Raji (cell line): Measurements from ENCODE around the gene CDKN2D.

Source experiments
- POLR2A ChIP-seq: IDR thresholded peaks from 2 replicates; pipeline ENCODE4 v1.6.1; 2011; ENCODE audit warnings: low read depth, low read length, control low read depth; ENCODE audit not compliant: insufficient read depth

The CDKN2D gene

DNA sequence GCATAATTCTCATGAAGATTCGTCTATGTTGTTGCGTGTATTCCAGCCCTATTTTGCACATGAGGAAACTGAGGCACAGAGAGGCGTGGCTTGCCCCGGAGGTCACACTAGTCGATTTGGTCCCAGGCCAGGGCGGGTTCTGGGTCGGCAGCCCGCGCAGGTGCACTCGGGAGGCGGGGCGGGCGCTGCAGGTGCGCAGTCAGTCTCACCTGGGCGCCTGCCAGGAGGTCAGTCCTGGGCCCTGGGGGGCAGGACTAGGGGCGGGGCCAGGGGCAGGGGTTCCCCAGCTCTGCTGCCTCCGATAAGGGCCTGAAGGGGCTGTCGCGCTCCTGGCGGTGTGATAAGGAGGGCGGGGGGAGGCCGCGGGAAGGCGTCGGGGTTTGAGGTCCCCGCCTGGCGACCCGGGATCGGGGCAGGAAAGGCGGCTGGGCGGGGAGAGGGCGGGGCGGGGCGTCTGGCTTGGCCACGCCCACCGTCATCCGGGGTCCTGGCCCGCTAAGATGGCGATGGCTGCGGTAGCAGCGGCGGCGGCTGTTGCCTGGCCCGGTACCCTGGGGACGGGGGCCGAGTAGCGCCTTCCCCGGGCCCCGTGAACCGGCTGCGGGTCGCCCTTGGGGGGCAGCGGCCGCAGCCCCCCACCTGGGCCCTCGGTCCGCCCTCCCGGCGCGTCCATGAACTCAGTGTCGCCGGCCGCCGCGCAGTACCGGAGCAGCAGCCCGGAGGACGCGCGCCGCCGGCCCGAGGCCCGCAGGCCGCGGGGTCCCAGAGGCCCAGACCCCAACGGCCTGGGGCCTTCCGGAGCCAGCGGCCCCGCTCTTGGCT lies 25.1 kb downstream of the CDKN2D start, which contains the start of gene ATG4D:
ATG4D (plus strand) TSS at position 485 of the 822 bp plus-strand sequence; CDS start at position 672, 187 bp downstream.
- peak; percentile 71 for TF ChIP-seq POLR2A

DNA sequence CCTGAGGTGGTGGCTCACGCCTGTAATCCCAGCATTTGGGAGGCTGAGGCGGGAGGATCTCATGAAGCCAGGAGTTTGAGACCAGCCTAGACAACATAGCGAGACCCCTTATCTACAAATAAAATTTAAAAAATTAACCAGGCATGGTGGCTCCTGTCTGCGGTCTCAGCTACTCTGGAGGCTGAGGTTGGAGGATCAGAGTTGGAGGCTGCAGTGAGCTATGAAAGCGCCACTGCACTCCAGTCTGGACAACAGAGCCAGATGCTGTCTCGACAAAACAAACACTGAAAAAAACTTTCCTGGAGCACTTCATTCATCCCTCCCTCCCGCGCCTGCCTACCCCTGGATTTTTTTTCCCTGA lies 25.7 kb downstream of the CDKN2D start:
- no peak for TF ChIP-seq POLR2A

DNA sequence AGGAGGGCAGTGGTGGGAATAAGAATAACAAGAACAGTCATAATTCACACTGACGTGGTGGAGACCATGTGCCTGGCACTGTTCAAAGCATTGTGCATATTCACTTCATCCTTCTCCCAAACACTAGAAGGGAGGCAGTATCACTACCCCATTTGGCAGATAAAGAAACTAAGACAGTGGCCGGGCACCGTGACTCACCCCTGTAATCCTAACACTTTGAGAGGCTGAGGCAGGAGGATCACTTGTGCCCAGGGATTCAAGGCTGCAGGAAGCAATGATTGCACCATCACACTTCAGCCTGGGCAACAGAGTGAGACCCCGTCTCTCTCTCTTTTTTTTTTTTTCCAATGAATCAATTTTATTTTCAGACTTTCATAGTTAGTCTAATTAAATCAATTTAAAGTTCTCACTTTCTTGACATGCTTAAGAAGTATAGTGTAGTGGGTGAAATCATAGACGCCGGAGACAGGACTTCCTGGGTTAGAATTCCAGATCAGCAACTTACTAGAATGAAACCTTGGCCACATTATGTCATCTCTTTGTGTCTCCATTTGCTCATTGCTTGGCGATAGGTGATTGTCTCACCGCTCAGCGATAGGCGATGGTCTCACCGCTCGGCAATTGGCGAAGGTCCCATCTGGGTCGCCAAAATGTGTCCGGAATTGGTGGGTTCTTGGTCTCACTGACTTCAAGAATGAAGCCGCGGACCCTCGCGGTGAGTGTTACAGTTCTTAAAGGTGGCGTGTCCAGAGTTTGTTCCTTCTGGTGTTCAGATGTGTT lies 30.4 kb downstream of the CDKN2D start:
- TF ChIP-seq POLR2A: no peak

DNA sequence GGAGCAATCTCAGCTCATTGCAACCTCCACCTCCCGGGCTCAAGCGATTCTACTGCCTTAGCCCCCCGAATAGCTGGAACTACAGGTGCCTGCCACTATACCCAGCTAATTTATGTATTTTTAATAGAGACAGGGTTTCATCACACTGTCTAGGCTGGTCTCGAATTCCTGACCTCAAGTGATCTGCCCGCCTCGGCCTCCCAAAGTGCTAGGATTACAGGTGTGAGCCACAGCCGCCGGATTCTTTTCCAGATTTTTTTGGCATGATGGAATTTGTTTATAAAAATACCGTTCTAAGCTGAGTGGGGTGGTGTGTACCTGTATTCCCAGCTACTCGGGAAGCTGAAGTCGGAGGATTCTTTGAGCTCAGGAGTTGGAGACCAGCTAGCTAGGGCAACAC lies 31.1 kb downstream of the CDKN2D start:
- TF ChIP-seq POLR2A: no peak

DNA sequence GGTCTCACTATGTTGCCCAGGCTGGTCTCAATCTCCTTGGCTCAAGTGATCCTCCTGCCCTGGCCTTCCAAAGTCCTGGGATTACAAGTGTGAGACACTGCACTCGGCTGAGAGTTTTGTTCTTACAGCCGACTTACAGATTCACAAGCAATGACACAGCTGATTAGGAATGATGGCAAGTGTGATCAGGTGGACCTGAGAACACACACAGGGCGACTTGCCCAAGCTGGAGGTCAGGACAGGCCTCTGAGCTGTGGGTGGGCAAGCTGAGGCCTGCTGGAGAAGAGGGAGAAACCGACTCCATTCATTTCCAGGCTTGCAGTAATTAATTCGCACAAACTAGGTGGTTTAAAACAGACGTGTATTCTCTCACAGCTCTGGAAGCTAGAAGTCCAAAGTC lies 33.2 kb downstream of the CDKN2D start:
- TF ChIP-seq POLR2A: no peak

DNA sequence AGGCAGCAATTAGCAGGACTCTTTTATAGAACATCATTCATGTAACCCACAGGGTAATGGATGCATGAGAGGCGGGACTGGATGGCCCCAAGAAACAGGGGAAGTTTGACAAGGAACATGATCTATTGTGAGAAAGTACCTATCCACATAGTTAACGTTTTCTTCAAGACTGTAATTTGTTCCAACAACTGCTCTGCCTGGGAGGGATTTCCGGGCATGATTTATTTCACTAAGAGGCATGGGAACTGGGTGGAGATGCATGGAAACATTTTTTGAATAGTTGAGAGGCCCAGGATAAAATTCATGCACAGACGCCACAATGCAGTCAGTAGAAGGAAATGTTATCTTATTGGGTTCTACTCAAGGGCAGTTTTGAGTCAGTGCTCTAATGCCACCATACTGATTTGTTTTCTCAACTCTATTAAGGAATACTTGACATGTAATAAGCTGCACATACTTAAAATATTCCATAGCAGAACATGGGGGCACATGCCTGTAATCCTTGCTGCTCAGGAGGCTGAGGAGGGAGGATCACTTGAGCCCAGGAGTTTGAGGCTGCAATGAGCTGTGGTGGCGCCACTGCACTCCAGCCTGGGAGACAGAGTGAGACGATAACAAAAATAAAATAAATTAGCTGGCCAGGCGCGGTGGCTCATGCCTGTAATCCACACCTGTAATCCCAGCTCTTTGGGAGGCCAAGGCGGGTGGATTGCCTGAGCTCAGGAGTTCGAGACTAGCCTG lies 35.0 kb downstream of the CDKN2D start:
- TF ChIP-seq POLR2A: no peak

DNA sequence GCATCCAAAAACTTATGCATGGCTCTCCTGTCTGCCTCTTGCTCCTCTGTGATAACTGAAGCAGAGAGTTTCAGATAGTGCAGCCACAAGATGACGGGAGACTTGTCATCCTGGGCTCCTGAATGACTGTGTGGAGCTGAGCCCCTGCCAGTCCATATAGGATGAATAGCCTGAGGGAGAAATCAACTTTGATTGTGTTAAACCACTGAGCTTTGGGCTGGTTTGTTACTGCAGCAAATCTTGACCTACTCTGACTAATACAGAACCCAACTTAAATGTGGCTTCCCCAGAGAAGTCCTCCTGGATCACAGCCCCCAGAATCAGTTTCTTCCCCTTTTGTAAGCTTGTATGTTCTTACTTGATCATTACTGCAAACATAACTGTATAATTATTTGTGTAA lies 36.3 kb downstream of the CDKN2D start:
- TF ChIP-seq POLR2A: no peak

DNA sequence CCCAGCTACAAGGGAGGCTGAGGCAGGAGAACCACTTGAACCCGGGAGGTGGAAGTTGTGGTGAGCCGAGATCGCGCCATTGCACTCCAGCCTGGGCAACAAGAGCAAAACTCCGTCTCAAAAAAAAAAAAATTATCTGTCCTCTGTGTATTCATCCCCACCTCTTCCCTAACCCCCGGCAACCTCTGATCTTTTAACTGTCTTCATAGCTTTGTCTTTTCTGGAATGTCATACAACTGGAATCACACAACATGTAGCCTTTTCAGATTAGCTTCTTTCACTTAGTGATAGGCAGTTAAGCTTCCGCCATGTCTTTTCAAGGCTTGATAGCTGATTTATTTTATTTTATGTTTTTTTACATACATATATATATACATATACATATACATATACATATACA lies 43.1 kb downstream of the CDKN2D start:
- TF ChIP-seq POLR2A: no peak

DNA sequence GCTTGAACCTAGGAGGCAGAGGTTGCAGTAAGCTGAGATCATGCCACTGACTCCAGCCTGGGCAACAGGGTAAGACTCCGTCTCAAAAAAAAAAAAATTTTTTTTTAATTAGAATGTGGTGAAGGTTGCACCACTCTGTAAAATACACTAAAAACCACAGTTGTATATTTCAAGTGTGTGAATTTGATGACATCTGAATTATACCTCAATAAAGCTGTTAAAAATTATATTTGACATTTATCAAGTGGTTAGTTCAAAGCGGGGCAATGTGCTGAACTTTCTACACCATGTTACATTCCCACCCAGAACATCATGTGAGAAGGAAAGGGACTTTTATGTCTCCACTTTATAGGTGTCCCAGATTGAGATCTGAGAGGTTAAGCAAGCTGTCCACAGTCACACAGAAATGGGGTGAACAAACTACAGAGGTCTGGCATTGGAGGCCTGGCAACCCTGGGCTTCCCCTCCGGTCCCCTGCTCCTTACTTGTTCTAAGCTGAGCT lies 45.6 kb downstream of the CDKN2D start:
- no peak for TF ChIP-seq POLR2A

DNA sequence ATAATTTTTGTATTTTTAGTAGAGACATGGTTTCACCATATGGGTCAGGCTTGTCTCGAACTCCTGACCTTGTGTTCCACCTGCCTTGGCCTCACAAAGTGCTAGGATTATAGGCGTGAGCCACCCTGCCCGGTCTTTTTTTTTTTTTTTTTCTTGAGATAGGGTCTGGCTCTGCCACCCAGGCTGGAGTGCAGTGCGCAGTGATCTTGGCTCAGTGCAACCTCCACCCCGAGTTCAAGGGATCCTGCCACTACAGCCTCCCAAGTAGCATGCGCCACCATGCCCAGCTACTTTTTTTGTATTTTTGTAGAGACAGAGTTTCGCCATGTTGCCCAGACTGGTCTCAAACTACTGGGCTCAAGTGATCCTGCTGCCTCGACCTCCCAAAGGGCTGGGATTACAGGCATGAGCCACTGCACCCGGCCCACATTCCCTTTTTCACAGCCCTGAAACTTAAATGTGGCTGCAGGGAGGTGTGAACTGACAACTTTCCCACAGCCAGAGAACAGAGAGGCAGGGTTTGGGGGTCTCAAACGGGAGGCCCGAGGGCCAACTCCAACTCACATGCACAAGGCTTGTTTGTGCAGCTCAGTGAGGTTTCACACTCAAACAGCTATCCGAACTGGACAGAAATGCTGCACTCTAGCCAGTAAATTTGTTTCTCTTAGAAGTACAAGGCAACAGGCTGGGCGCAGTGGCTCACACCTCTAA lies 47.2 kb downstream of the CDKN2D start:
- no peak for TF ChIP-seq POLR2A

DNA sequence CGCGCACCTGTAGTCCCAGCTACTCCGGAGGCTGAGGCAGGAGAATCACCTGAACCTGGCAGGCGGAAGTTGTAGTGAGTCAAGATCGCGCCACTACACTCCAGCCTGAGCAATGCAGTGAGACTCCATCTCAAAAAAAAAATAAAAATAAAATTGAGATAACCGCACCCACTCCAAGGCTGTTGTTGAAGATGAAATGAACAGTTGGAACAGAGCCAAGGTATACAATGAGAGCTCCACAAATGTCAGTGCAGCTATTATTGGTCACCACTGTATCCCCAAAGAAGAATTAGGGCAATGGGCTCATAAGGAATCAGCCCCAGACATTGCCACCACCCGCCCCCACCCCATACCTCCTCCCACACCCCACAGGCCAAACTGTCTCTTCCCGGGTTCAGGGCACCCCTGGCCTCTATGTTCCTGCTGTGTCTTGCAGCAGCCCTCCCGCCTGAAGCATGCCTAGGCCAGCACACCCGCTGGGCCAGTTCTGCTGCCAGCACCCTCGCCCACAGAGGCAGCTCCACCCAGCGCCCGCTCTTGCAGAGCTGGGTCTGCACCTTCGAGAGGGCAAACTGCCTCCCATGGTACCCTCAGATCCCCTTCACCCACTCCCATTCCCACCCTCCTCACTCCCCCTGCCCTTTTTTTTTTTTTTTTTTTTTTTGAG lies 48.0 kb downstream of the CDKN2D start:
- TF ChIP-seq POLR2A: no peak

DNA sequence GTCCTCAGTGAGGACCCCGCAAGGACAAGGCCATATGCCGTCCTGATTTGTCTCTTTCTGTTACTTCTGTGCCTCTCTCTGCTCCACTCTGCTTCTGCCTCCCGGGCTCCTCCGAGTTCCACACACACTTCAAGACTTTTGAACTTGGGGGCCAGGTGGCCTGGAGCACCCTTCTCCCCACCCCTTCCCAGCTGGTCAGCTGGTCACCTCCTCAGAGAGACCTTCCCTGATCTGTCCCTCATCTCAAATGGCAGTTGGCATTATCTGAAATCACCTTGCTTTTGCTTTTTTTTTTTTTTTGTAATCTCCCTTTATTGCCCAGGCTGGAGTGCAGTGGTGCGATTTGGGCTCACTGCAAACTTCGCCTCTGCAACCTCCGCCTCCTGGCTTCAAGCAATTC lies 49.4 kb downstream of the CDKN2D start:
- TF ChIP-seq POLR2A: no peak

DNA sequence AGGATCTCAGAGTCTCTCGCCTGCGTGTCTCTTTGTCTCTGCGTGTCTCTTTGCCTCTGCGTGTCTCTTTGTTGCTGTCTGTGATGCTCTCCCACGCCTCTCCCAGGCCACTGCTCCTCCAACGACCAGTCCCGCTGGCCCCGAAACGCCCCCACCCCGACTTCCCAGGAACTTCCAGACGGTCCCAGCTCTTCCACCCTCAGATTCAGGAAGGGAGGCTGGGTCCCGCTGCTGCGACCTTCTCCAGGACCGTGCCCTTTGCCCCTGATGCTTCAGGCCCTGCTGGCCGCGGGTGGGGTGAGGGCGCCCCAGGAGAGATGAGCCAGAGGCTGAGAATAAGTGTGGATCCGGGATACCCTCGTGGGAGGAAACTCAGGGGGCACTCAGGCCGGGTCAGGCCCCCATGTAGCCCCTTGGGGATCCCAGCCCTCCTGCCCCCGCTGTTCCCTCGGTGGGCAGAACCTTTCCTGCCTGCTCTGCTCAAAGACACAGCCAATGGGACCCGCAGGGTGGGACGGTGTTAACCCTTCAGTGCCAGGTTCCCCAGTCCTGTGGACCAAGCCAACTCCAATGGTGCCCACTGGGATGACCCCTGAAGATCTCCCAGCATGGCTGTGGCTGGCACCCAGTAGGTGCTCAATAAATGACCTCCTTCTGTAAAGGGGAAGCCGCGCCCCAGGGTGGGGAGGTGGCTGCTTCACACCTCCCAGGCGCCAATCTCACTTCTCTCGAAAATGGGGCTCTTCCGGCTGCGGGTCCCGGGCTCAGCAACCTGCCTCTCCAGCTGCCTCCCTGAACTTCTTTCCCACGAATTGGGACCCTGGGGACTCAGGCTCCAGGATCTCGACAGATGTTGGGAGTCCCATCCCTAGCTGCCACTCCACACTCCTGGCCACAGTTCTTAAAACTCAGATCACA lies 50.1 kb downstream of the CDKN2D start:
- TF ChIP-seq POLR2A: no peak
